ENCODE data around the gene CCDC120.

Gene CCDC120

DNA sequence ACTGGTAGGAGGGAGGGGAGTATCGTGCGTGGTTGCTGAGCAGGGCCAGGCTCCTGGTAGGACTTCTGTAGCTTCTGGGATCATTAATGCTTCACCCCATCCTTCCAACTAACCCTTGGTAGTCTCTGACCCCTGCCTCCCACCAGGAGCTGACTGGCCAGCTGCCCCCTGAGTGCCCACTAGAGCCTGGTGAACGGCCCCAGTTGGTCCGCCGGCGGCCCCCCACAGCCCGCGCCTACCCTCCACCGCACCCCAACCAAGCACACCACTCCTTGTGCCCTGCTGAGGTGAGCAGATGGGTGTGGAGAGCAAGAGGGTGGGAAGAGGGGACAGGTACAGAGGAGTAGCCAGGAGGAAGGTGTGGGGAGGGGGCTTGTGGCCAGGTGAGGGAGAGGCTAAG lies 4.9 kb downstream of the CCDC120 start:
- DNase-seq (ENCODE audit: low spot score): no peak

- DNase-seq (ENCODE audit: low spot score): no peak
Measured at GRCh38 chrX:49064303-49064702, 5.5 kb downstream of the CCDC120 start.

DNA sequence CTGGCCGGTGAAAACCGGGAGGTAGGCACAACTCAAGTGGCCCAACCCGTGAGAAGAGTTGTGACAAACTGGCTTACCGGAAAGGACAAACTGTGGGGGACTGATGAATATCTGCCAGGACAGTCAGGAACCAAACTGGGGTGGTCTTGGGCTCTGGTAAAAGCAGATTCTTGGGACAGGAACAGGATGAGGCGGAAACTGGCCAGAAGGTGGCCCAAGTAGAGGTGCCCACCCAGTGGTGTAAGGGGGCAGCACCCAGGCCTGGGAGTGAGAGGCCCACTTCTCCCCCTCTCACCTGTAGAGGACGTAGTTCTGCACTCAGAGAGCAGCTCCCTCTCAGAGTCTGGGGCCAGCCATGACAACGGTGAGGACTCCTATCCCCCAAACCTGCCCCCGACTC lies 5.9 kb downstream of the CCDC120 start:
- no peak for DNase-seq (ENCODE audit: low spot score)

GRCh38 chrX:49066278-49066677 lies 7.5 kb downstream of the CCDC120 start:
- no peak for DNase-seq (ENCODE audit: low spot score)

DNA sequence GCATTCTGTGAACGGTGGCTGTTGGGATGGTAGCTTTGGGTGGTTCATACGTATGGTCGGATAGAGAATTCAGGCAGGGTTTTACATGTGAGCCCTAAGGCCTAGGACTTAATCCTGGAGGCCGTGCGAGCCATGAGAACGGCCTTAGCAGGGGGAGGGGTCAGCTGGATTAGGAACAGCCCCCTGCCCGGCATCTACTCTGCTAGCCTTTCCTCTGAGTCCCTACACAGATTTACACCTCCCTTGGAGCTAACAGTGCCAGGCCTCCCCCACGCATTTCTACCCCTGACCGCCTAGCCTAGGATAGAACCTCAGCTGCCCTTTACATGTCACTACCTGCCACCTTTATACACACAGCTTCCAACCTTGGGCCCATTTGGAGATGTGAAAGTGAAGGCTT lies 7.9 kb downstream of the CCDC120 start:
- DNase-seq (ENCODE audit: low spot score): no peak

DNA sequence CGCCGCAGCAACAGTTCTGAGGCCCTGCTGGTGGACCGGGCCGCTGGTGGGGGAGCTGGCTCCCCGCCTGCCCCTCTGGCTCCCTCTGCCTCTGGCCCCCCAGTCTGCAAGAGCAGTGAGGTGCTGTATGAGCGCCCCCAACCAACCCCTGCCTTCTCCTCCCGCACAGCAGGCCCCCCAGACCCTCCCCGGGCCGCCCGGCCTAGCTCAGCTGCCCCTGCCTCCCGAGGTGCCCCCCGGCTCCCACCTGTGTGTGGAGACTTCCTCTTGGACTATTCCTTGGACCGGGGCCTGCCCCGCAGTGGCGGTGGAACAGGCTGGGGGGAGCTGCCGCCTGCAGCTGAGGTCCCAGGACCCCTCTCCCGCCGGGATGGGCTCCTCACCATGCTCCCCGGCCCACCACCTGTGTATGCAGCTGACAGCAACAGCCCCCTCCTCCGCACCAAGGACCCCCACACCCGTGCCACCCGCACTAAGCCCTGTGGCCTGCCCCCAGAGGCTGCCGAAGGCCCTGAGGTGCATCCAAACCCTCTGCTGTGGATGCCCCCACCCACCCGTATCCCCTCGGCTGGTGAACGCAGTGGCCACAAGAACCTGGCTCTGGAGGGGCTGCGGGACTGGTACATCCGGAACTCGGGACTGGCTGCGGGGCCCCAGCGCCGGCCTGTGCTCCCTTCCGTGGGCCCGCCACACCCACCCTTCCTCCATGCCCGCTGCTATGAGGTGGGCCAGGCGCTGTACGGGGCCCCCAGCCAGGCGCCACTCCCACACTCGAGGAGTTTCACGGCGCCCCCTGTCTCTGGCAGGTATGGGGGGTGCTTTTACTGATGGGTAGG lies 8.7 kb downstream of the CCDC120 start:
- DNase-seq (ENCODE audit: low spot score): no peak

GRCh38 chrX:49069038-49069437 lies 10.2 kb downstream of the CCDC120 start:
- DNase-seq (ENCODE audit: low spot score): no peak

DNA sequence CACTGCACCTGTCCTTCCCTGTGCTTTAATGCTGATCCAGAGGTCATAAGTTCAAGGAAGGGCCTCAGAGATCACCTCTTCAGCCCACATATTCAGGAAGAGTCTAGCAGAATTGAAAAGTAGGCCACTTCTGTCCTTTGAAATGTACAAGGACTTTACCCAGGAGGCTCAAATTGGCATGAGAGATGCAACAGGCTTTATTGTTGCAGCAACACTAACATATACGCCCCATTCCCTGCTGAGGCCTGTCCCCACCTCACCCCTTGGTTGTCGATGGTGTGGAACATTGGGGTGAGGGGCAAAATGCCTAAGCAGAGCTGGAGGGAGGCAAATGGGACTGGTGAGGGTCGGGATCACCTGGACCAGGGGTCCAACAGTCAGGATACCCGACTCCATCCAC lies 12.2 kb downstream of the CCDC120 start:
- DNase-seq (ENCODE audit: low spot score): no peak

DNA sequence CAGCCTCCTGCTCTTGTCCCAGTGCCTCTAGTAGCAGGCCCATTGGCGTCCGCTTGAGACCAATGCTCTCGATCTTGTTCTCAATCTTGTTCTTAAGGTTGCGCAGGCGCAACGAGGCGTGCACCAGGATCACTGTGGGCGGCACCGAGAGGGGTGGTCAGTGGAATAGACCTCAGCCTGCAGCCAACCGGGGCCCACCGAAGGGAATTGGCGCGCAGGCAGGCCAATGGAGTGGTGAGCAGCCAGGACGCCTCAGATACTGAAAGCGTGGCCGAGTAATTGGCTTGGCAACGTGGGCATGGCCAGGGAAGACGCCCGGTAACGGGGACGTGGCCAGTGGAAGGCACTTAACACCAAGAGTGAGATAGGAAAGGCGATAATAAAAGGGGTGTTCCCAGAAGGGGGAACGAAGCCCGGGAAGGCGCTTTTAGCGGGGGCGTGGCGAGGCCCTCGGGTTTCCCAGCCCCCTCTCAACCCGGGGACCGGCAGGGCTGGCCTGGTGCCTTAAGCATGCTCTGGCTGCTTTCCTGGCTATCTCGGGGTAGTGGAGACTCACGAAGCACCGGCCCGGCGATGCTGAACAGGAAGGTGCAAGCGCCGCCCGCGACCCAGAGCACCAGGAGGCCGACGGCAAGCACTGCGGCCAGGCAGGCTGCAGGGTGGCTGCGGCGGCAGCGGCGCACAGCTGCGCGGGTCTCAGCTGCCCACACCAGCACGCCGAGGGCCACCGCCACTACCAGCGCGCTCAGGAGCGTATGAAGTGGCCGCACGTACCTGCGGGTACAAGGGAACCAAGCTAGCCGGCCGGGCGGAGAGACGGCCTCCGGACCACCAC lies 13.3 kb downstream of the CCDC120 start:
- no peak for DNase-seq (ENCODE audit: low spot score)

DNA sequence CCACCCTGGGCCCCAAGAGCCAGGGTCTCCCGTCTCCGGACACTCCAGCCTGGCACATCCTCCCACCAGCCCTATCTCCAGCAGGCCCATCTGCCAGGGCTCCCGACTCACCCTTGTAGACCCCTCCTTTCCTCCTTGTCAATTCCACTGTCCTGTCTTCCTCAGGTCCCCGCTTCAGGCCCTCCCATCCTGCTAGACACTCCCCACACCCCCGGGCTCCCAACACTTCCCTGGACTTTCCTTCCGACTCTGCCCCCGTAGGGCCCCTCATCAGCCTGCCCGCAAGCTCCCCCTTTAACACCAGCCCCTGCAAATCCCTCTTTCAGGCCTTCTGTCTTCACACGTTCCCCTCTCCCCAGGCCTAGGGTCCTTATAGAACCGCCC lies 13.9 kb downstream of the CCDC120 start:
- DNase-seq (ENCODE audit: low spot score): no peak

DNA sequence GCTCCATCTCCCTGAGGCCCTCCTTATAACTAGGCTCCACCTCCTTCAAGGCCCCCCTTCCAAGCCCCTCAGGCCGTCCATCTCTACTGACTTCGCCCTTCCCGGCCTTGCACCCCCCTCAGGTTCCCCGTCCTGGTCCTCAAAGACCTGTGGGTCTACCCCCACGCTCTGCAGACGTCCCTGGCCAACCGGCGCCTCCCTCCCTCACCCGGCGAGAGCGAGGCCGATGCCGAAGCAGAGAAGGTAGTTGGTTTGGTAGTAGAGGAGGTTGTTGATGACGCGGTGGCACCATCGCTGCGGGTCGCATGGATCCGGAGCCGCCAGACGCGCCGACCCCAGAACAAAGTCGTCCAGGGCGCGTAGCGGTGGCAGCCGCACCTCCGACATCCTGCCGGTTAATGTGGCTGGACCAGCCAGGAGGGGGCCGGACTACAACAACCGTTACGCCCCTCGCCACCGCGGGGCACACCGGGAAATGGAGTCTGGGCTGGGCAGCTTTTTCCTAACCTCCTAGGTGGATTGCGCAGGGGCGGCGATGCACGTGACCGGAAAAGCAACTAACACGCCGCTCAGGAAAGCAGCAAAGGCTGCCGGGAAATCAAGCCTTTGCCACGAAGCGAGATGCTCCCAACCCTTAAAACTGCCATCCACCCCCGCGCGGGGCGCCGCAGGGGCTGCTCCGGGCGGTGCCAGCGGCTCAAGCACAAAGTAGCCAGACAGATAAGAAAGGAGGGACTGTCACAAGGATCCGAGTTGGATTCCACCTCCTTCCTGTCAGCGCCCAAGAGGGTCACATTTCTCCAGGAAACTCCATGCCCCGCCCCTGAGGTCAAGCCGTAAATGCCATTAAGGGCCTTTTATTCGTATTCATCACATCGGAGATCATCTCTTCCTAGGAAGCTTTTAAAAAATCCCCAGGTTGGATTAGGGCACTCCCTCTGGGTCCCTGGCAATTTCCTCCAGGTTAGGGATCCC lies 15.1 kb downstream of the CCDC120 start, which contains the start of gene PRAF2:
TSS of gene PRAF2 (minus strand) at position 402 of the 975 bp plus-strand sequence. CDS start at position 387, 15 bp downstream.
- peak; percentile 90 for DNase-seq (ENCODE audit: low spot score)

- no peak for DNase-seq (ENCODE audit: low spot score)
Measured at GRCh38 chrX:49075347-49075746, 16.5 kb downstream of the CCDC120 start.

- DNase-seq (ENCODE audit: low spot score): no peak
Measured at GRCh38 chrX:49077941-49078340, 19.1 kb downstream of the CCDC120 start.

- DNase-seq (ENCODE audit: low spot score): peak; percentile 63
Measured at GRCh38 chrX:49079489-49080428, 21.0 kb downstream of the CCDC120 start, which contains the start of gene WDR45. Gene WDR45, minus strand, starts transcription at chrX:49079887. Its CDS starts 1,792 bp downstream, at chrX:49078095.

GRCh38 chrX:49082271-49082871 lies 23.6 kb downstream of the CCDC120 start:
- no peak for DNase-seq (ENCODE audit: low spot score)

- no peak for DNase-seq (ENCODE audit: low spot score)
Measured at GRCh38 chrX:49089553-49089952, 30.8 kb downstream of the CCDC120 start.

DNA sequence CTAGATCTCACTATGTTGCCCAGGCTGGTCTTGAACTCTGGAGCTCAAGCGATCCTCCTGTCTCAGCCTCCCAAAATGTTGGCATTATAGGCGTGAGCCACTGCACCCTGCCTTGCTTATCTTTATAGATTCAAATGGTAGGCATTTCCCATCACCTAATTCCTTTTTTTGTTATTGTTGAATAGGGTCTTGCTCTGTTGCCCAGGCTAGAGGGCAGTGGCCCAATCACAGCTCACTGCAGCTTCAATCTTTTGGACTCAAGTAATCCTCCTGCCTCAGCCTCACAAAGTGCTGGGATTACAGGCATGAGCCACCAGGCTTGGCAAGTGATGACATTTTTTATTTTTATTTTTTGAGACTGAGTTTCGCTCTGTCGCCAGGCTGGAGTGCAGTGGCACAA lies 37.6 kb downstream of the CCDC120 start:
- no peak for DNase-seq (ENCODE audit: low spot score)

DNA sequence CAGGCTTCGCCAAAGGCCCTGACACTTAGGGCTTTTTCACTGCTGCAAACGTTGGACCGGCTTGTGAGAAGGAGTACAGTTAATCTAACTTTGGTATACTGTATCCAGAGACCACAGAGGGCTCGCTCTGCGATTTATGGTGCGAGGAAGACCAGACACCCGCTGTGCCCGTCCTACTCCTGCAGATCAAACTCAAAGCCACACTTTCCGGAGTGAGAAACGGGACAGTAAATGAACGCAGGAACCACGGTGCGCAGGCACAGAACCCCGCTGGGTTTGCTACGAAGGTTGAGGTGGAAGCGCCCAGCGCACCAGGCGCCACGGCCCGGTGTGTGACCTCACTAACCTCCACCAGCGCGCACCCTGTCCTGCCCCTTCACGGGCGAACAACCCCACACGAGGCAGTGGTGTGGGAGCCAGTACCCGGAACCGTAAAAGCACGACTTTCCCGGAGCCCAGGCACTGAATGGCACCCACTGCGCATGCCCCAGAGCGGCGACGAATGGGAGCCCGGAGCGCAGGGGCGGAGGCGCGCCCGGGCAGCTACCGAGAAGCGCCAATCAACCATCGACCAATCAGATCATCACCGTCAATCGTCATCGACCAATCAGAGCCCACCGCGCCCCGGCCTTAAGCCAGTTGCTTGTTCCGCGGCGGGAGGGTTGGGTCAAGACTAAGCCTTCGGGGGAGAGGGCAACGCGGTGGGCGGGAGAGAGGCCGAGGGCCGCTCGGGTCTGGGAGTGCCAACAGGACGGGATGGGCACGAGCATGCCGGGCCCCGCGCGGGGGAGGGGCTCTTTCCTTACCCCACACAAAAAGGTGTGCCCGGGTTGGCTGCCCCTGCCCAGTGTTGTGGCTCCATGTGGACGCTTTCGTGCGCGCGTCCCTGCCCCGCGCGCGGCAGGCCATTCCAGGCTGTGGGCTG lies 42.2 kb downstream of the CCDC120 start:
- peak; percentile 98 for DNase-seq (ENCODE audit: low spot score)

DNA sequence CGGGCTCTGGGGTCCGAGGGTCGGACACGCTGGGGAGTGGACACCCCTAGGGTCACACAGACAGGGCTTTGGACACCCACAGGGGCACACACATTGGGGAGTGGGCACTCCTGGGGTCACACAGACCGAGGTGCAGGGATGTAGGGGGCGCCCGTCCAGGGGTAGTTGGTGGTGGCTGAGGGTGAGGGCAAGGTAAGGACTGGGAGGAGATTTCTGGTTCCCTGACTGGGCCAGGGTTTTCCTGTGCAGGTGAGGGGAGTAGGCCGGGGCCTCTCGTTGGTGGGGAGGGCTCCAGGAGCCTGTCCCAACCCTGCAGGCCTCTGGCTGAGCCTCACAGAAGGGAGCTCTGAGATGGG lies 42.8 kb downstream of the CCDC120 start:
- DNase-seq (ENCODE audit: low spot score): no peak

All from germinal center (tissue), 1 donor.